IMR-90 (cell line): ENCODE data around the gene OR13A1.
"Not testable (repeated sequence)": the region's sequence is repeated elsewhere in the genome, so short reads cannot be mapped to it uniquely, and the experiment has no call there.

Experiments used
- BHLHE40 ChIP-seq: fragments of 150-350 bp; IDR thresholded peaks from 2 replicates; pipeline ENCODE4 v1.6.1; 2016; ENCODE audit warnings: mild to moderate bottlenecking, low read depth, low read length
- CEBPB ChIP-seq: IDR thresholded peaks from 2 replicates; pipeline ENCODE4 v1.6.1; 2012; ENCODE audit warnings: low read depth, low read length, improper control_type of control experiment
- CTCF ChIP-seq: conservative IDR thresholded peaks from 2 replicates; pipeline ENCODE4 v1.5.1; 2012; ENCODE audit warnings: mild to moderate bottlenecking, low read depth, low read length, improper control_type of control experiment
- FOS ChIP-seq: fragments of 150-350 bp; IDR thresholded peaks from 2 replicates; pipeline ENCODE4 v1.6.1; 2016; ENCODE audit warnings: low read depth, low read length
- MAFK ChIP-seq: IDR thresholded peaks from 2 replicates; pipeline ENCODE4 v1.6.1; 2012; ENCODE audit warnings: low read depth, low read length, improper control_type of control experiment
- POLR2A ChIP-seq: IDR thresholded peaks from 2 replicates; pipeline ENCODE4 v1.6.1; 2012; ENCODE audit warnings: mild to moderate bottlenecking, low read depth, low read length
- RAD21 ChIP-seq: IDR thresholded peaks from 2 replicates; pipeline ENCODE4 v1.6.1; 2012; ENCODE audit warnings: low read length, improper control_type of control experiment
- RFX5 ChIP-seq: IDR thresholded peaks from 2 replicates; pipeline ENCODE4 v1.8.0; 2012; ENCODE audit warnings: low read depth, mild to moderate bottlenecking, low read length, moderate library complexity
- SMC3 ChIP-seq: fragments of 150-350 bp; IDR thresholded peaks from 2 replicates; pipeline ENCODE4 v1.6.1; 2016; ENCODE audit warnings: low read depth, mild to moderate bottlenecking, antibody characterized with exemption, low read length, moderate library complexity
- USF2 ChIP-seq: fragments of 150-350 bp; IDR thresholded peaks from 2 replicates; pipeline ENCODE4 v1.6.1; 2017; ENCODE audit warnings: mild to moderate bottlenecking, antibody characterized with exemption, low read length, low read depth

GRCh38 chr10:45340420-45340819, 25.0 kb upstream of the OR13A1 start:
- TF ChIP-seq RFX5, POLR2A, CTCF, FOS, USF2, MAFK, BHLHE40, SMC3, RAD21, CEBPB: not testable (repeated sequence)
